HG03378 (cell line): ENCODE data around the gene EIF3M.
"Not testable (repeated sequence)": the region's sequence is repeated elsewhere in the genome, so short reads cannot be mapped to it uniquely, and the experiment has no call there.

Experiments used
- ATAC-seq: cut with Tn5 transposase; IDR thresholded peaks from one replicate; pipeline ENCODE4 v1.9.1; 2021; ENCODE audit warnings: mild to moderate bottlenecking, moderate library complexity; ENCODE audit not compliant: unreplicated experiment

EIF3M gene

GRCh38 chr11:32594272-32594671 lies 10.6 kb downstream of the EIF3M start:
- no peak for ATAC-seq

GRCh38 chr11:32596114-32596513 lies 12.5 kb downstream of the EIF3M start:
- ATAC-seq = not testable (repeated sequence)

GRCh38 chr11:32597921-32598320 lies 14.3 kb downstream of the EIF3M start:
- no peak for ATAC-seq

- ATAC-seq = no peak
Observed at GRCh38 chr11:32602657-32603415, 19.2 kb downstream of the EIF3M start.

GRCh38 chr11:32606220-32606619 lies 22.6 kb downstream of the EIF3M start:
- no peak for ATAC-seq

GRCh38 chr11:32608826-32609225 lies 25.2 kb downstream of the EIF3M start:
- not testable (repeated sequence) for ATAC-seq

DNA sequence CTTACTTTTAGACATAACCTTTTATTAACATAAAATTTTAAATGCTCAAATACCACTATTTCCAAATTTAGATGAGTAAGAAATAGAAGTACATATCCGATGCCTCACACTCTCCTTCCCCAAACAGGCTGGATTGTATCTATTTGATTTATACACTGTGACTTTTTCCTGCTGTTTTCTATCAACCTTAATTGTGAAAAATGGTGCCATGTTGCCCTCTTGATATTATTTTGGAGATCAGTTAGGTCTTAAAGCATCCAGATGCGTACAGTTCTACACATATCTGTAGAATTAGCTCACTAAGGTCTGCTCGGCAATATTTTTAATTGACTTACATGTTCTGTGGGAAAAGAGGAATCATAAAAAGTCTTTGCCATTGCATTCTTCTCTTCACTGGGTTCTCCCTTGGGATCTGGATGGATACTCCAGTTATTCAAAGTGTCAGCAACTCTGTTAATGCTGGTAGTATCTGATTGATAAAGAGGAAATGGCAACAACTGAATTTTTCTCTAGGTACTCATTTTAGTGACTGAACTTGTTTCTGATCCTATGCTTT lies 27.2 kb downstream of the EIF3M start:
- no peak for ATAC-seq

DNA sequence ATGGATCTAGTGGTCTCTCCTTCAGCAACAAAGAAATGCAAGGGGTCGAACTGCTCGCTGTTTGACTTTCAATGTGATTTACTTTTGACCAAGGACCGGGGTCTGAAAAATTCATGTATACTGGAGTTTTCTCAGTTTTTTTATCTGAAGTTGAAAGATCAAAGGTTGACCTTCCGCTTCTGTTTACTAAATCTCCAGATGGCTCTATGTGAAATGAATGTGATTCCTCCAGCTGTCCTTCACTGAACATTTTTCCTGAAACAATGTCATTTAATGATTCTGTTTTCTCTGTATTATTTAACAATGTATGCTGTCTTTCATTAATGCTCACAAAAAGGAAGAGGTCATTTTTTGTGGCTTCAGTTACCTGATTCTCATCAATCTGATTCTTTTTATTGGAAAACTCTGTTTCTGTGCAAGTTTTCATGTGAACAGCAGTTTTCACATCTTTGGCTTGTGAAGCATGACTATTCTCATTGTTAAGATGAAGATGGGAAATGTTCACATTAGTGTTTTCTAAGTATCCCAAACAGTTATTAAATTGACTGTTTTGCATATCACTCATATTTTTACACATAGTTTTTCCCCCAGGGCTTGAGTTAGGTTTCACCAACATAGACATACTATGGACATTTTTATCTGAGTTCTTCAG lies 30.0 kb downstream of the EIF3M start:
- no peak for ATAC-seq

- ATAC-seq = no peak
Observed at GRCh38 chr11:32615422-32615821, 31.8 kb downstream of the EIF3M start.

DNA sequence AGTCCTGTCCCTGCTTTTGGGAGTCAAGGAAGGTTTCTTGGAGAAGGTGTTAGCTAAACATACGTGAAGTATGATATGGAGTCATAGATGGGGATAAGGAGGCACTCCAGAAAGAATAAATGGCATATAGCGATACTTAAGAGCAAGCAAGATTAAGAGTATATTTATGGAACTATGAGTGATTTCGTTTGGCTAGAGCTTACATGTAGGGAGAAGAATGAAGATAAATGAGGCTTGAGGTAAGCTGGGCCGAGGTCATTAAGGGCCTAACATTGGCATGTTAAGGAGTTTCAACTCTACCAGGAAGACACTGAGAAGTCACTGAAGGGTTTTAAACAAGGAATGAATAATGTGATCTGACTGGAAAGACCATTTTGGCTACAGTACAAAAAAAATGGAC lies 33.3 kb downstream of the EIF3M start:
- ATAC-seq = no peak

GRCh38 chr11:32630844-32631243 lies 47.2 kb downstream of the EIF3M start:
- no peak for ATAC-seq

DNA sequence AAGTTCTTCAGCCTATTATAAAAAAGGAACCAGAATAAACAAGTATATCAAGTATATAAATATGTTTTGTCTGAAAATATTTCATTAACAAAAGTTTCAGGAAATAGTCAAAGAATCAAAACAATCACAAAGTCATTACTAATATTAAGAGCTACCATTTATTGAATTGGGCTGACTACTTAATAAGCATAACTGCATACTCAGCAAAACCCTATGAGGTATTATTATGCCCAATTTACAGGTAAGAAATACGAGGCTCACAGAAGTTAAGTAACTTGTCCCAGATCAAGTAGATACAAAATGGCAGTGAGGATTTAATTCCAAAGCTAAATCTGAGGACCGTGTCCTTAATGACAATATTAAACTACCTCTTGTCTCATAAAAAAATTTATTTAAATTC lies 52.2 kb downstream of the EIF3M start:
- ATAC-seq = no peak

GRCh38 chr11:32641361-32641760 lies 57.7 kb downstream of the EIF3M start:
- no peak for ATAC-seq

- no peak for ATAC-seq
Observed at GRCh38 chr11:32643526-32643925, 59.9 kb downstream of the EIF3M start.
